Tibial nerve (tissue), 4 donors: ENCODE measurements around the gene PIK3AP1. TPM values are rescaled to one million over a fixed set of nuclear protein-coding genes. Genes with fewer than 3 reads are reported as not detected.

Source experiments
- DNase-seq, 2 donors: peaks; one replicate each; pipeline ENCODE4 v3.0.0-alpha.2; 2019; ENCODE audit warnings: low spot score in 2 of 2
- H3K27ac ChIP-seq, 4 donors: fragments of 200-600 bp; sonication (generic) in 3 of 4; one replicate each; pipeline ENCODE4 v1.5.1; 2017 to 2019; ENCODE audit warnings: mild to moderate bottlenecking in 1 of 4
- H3K27me3 ChIP-seq, 2 donors: fragments of 200-600 bp; sonication (generic) in 1 of 2; one replicate each; pipeline versions ENCODE4 v1.5.1 to v1.6.0; 2017 to 2019
- H3K36me3 ChIP-seq, 3 donors: fragments of 200-600 bp; sonication (generic); one replicate each; pipeline ENCODE4 v1.5.1; 2018 to 2019
- H3K4me1 ChIP-seq, 4 donors: fragments of 200-600 bp; sonication (generic) in 3 of 4; one replicate each; pipeline ENCODE4 v1.5.1; 2017 to 2019
- H3K4me3 ChIP-seq, 4 donors: fragments of 200-600 bp; sonication (generic) in 3 of 4; one replicate each; pipeline ENCODE4 v1.5.1; 2017 to 2019; ENCODE audit warnings: mild to moderate bottlenecking in 1 of 4, moderate library complexity in 1 of 4
- H3K9me3 ChIP-seq, 4 donors: fragments of 200-600 bp; sonication (generic) in 3 of 4; one replicate each; pipeline ENCODE4 v1.5.1; 2017 to 2019
- EP300 ChIP-seq, 2 donors: sonication (generic); formaldehyde crosslinking; IDR thresholded peaks; one replicate each; pipeline ENCODE4 v1.6.1; 2017; ENCODE audit warnings: antibody characterized with exemption in 2 of 2, mild to moderate bottlenecking in 1 of 2
- POLR2A ChIP-seq, 2 donors: fragments of 450-650 bp; IDR thresholded peaks; one replicate each; pipeline ENCODE4 v1.6.1; 2017; ENCODE audit warnings: antibody characterized with exemption in 2 of 2, mild to moderate bottlenecking in 2 of 2, moderate library complexity in 2 of 2
- WGBS, 2 donors: methylation state at CpG; one replicate each; pipeline ENCODE4 v1.1.5; 2018; 5-methylcytosine and 5-hydroxymethylcytosine counted together
- total RNA-seq, 4 donors: library from RNA; depleted of rRNA; stranded (reverse); fragments of >200 nt; gene quantifications; one replicate each; pipeline ENCODE4 v1.1.0, GENCODE V29; 2016
- TF ChIP-seq, protein P1 (sequence below), 5 experiments: fragments of 200-600 bp in 3 of 5; fragments of 450-650 bp in 2 of 5; sonication (generic) in 3 of 5; IDR thresholded peaks; one replicate each; pipeline ENCODE4 v1.5.1; 2016 to 2019; ENCODE audit warnings: antibody characterized with exemption in 5 of 5, mild to moderate bottlenecking in 3 of 5, moderate library complexity in 2 of 5

PIK3AP1 gene
- total RNA-seq, 4 donors from 2014 or later = 7.1 to 21.3 (median 14.2) TPM

DNA sequence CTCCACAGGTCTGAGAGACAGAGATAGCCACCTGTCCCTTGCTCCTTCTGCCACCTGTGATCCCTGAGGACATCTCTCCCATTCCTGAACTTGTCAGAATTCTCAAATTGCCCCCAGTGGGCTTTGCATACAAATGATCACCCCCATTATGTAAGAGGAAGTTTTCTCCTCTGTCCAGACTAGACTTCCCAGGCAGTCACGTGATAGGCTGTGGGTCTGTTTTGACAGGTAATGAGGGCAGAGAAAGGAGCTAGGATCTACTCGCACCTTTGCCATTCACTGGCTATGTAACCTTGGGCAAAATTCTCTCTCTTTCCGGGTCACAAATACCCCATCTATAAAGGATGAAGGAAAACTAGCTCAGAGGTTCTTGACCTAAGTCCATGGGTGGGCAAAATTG lies 112.1 kb downstream of the PIK3AP1 start:
- no peaks in the 10 kb centered on the region for H3K9me3 ChIP-seq
- H3K36me3 ChIP-seq = no peaks in the 10 kb centered on the region
- no peak for DNase-seq
- WGBS, 2 donors = 55 to 91% methylated on average over 3 of the region's 3 CpGs
- TF ChIP-seq POLR2A (IDR thresholded peaks at IDR 0.05) (no peak), EP300 (IDR thresholded peaks at IDR 0.05) (no peak)
- TF ChIP-seq, protein P1, sequence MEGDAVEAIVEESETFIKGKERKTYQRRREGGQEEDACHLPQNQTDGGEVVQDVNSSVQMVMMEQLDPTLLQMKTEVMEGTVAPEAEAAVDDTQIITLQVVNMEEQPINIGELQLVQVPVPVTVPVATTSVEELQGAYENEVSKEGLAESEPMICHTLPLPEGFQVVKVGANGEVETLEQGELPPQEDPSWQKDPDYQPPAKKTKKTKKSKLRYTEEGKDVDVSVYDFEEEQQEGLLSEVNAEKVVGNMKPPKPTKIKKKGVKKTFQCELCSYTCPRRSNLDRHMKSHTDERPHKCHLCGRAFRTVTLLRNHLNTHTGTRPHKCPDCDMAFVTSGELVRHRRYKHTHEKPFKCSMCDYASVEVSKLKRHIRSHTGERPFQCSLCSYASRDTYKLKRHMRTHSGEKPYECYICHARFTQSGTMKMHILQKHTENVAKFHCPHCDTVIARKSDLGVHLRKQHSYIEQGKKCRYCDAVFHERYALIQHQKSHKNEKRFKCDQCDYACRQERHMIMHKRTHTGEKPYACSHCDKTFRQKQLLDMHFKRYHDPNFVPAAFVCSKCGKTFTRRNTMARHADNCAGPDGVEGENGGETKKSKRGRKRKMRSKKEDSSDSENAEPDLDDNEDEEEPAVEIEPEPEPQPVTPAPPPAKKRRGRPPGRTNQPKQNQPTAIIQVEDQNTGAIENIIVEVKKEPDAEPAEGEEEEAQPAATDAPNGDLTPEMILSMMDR (IDR thresholded peaks at IDR 0.05) = no peak
- H3K27ac ChIP-seq = no peak overlapping the region
- H3K27me3 ChIP-seq = no peaks in the 10 kb centered on the region
- H3K4me3 ChIP-seq = no peak overlapping the region
- peaks cover 0 to 11% (median 0%) of the 10 kb centered on the region in 4 donors for H3K4me1 ChIP-seq

DNA sequence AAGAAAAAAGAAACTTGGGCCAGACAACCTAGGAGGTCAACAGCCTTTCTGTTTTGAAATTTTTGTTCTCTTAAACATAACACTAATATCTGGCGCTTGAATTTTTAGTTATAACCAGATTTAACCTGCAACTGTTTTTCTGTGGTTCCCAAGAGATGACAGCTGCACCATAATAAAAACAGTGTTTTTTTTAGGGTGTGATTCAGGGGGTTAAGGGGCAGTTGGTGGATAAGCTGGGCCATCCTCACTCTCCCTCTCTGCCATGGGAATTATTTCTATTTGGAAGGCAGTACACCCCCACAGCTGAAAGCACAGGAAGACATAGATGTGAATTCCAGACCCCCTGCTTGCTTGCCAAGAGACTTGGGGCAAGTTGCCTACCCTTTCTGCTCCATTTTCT lies 113.4 kb downstream of the PIK3AP1 start:
- no peaks in the 10 kb centered on the region for H3K36me3 ChIP-seq
- peaks cover 0 to 11% (median 0%) of the 10 kb centered on the region in 4 donors for H3K4me1 ChIP-seq
- no peaks in the 10 kb centered on the region for H3K9me3 ChIP-seq
- DNase-seq = no peak
- no peak overlapping the region for H3K4me3 ChIP-seq
- TF ChIP-seq EP300 (IDR thresholded peaks at IDR 0.05) = no peak
- no peak for TF ChIP-seq POLR2A (IDR thresholded peaks at IDR 0.05)
- TF ChIP-seq, protein P1 (IDR thresholded peaks at IDR 0.05) = no peak
- H3K27me3 ChIP-seq = no peaks in the 10 kb centered on the region
- H3K27ac ChIP-seq = no peak overlapping the region
- WGBS, 2 donors = 75 to 81% methylated on average over 1 of the region's 1 CpG

DNA sequence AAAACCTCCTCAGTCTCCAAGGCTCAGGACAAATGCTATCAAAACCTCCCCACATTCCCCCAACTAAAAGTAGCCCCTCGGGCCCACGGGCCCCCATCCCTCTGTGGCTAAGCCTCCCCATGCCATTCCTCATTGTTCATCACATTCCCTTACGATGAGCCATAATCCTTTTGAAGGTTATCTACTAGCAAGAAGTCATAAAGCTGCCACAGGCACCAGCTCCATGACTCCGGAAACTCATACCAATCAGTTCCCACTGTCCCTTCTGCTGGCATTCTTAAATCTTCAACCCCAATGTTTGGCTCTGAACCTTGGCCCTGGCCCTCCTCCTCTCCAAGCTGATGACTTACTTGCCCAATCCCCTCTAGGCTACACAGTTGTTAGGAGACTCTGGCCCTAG lies 114.1 kb downstream of the PIK3AP1 start:
- no peak overlapping the region for H3K4me3 ChIP-seq
- peaks cover 0 to 11% (median 0%) of the 10 kb centered on the region in 4 donors for H3K4me1 ChIP-seq
- H3K27me3 ChIP-seq = no peaks in the 10 kb centered on the region
- no peak overlapping the region for H3K27ac ChIP-seq
- no peak for TF ChIP-seq EP300 (IDR thresholded peaks at IDR 0.05)
- TF ChIP-seq, protein P1 (IDR thresholded peaks at IDR 0.05) = no peak
- no peak for TF ChIP-seq POLR2A (IDR thresholded peaks at IDR 0.05)
- H3K36me3 ChIP-seq = no peaks in the 10 kb centered on the region
- no peaks in the 10 kb centered on the region for H3K9me3 ChIP-seq
- 54 to 81% methylated on average over 4 of the region's 4 CpGs for WGBS, 2 donors
- DNase-seq = no peak

DNA sequence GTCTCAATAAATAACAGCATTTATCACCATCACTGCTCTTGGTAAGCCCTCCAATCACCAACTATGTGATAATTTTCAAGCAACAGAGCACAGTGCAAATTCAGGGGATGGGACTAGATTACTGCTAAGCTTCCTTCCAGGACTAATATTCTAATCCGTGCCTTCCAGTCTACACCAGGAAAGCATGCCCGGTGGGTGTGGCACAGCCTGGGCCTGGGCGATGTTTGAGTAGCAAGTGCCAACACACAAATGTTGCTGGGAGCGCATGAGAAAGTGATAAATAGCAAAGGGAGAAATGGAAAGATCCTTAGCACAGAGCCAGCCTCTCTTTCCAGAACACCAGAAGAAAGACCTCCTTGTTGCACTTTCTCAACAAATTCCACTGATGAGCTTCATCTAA lies 120.0 kb downstream of the PIK3AP1 start:
- H3K9me3 ChIP-seq = no peaks in the 10 kb centered on the region
- no peak overlapping the region for H3K27ac ChIP-seq
- 41 to 52% methylated on average over 4 of the region's 4 CpGs for WGBS, 2 donors
- TF ChIP-seq, protein P1 (IDR thresholded peaks at IDR 0.05) = no peak
- no peak for TF ChIP-seq POLR2A (IDR thresholded peaks at IDR 0.05)
- no peak for TF ChIP-seq EP300 (IDR thresholded peaks at IDR 0.05)
- H3K4me3 ChIP-seq = no peak overlapping the region
- no peaks in the 10 kb centered on the region for H3K27me3 ChIP-seq
- H3K36me3 ChIP-seq = no peaks in the 10 kb centered on the region
- DNase-seq = no peak
- H3K4me1 ChIP-seq = peaks cover 0 to 4% (median 0%) of the 10 kb centered on the region in 4 donors

DNA sequence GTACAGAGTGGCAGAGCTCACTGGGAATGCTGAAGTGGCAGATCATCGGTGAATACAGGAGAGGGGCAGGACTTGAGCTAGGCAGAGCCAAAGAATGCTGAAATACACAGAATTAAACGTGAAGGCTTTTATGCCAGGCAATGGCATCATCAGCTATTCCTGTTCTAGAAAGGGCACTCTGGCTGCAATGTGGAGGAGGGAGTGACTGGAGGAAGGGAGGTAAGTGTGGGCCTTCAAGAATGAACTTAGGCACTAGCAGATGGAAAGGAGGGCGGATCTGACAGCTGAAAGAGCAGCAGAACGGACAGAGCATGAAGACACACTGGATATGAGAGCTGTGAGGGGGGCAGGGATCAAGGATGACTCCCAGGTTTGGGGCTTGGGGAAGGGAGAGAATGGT lies 121.5 kb downstream of the PIK3AP1 start:
- Histone ChIP-seq H3K36me3 (no peaks in the 10 kb centered on the region), H3K4me3 (no peak overlapping the region), H3K9me3 (no peaks in the 10 kb centered on the region), H3K27ac (no peak overlapping the region), H3K4me1 (peaks cover 0 to 4% (median 0%) of the 10 kb centered on the region in 4 donors), H3K27me3 (no peaks in the 10 kb centered on the region)
- WGBS, 2 donors = 73 to 75% methylated on average over 4 of the region's 4 CpGs
- no peak for DNase-seq
- no peak for TF ChIP-seq EP300 (IDR thresholded peaks at IDR 0.05)
- TF ChIP-seq, protein P1 (IDR thresholded peaks at IDR 0.05) = no peak
- no peak for TF ChIP-seq POLR2A (IDR thresholded peaks at IDR 0.05)
